HG02973 (cell line): ENCODE results near the gene TNKS1BP1.
"Not testable (repeated sequence)": the region's sequence is repeated elsewhere in the genome, so short reads cannot be mapped to it uniquely, and the experiment has no call there.

Experiments
- ATAC-seq: cut with Tn5 transposase; IDR thresholded peaks from one replicate; pipeline ENCODE4 v1.9.1; 2021; ENCODE audit warnings: moderate library complexity; ENCODE audit not compliant: unreplicated experiment

Gene TNKS1BP1

DNA sequence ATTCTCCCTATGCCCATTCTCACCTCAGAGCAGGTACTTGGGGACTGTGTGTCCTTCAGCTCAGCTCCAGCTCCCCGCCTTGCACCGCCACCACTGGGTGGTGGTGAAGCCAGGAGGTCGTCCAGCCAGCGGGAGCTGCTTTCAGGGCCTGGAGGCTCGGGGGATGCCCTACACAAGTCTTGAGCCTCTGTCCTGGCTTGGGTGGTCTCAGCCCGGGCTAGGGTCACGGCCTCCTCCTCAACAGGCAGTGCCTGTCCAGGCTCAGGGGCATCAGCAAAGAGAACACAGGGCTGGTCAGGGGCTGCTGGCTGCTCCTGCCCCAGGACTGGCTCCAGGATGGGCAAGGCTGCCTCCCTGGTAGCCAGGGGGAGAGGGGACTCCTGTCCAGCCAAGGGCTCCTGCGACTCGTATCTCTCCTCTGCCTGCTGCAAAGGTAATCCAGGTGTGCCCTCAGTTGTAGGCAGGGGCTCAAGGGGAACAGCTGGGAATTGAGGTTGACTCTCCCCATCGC lies 12.2 kb downstream of the TNKS1BP1 start:
- ATAC-seq = no peak

DNA sequence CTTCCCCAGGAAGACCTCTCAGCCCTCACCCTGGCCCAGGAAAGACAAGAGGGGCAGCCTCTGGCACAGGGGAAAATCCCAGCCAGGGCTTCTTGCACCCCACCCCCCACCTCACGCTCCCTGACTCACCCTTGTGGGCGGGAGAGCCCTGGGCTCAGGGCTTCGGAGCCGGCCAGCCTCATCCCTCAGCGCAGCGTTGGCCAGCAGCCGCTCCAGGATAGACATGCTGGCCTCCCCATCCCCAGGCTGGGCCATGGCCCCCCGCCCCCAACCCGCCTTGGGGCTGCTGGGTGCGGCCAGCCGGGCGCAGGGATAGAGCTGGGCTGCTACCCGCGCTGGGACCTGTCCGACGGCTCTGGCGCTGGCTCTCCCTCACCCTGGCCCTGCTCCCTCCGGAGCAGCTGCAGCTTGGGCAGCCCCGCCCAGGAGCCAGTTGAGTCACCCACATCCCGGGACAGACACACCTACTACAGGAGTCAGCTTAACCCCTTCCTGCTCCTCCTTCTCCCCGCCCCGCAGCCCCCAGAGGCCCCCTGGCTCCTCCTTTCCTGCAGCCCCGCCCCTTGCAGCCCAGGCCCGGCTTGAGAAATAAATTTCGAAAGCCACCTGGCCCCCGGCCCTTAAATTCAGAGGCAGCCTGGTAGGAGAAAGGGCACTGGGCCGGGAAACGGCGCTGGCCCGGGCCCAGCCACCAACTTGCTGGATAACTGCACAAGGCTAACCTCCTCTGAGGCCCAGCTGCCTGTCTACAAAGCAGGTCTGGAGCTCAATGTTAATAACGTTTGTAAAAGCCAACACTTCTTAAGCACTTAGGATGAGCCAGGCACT lies 13.4 kb downstream of the TNKS1BP1 start:
- ATAC-seq = peak; percentile 95

DNA sequence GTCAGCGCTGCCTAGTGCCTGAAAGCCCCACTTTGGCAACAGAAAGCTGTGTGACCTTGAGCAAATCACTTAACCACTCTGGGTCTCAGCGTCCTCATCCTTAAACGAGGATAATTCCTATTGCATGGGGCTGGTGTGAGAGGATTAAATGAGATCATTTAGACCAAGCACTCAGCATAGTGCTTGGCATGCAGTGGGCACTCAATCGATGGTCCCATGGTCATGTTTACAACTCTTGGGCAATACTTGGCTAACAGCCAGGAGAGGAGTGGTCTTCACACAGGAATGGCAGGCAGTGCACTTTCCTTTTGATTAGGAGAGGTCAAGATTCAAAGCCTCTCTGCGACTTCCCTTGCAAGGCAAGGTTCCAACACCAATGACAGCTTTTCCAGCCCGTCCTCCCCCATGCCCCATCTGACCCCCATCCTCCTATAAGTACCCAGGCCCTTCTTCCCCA lies 14.1 kb downstream of the TNKS1BP1 start:
- no peak for ATAC-seq

DNA sequence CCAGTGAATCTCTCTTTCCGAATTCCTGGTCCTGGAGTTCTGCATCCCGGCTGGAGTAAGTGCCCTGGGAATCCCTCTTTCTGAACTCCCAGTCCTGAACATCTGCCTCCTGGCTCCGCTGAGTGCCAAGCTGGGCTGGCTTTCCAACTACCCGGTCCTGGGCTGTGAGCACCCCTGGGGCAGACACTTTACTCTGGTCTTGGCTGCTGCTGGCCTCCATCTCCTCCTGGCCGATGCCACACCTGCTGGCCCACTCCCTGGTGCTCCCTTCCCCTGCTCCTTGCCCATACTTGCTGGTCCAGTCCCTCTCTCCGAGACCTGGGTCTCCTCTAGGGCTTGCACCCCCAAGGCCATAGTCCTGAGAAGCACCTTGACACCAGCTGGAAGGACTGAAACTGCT lies 14.7 kb downstream of the TNKS1BP1 start:
- no peak for ATAC-seq

DNA sequence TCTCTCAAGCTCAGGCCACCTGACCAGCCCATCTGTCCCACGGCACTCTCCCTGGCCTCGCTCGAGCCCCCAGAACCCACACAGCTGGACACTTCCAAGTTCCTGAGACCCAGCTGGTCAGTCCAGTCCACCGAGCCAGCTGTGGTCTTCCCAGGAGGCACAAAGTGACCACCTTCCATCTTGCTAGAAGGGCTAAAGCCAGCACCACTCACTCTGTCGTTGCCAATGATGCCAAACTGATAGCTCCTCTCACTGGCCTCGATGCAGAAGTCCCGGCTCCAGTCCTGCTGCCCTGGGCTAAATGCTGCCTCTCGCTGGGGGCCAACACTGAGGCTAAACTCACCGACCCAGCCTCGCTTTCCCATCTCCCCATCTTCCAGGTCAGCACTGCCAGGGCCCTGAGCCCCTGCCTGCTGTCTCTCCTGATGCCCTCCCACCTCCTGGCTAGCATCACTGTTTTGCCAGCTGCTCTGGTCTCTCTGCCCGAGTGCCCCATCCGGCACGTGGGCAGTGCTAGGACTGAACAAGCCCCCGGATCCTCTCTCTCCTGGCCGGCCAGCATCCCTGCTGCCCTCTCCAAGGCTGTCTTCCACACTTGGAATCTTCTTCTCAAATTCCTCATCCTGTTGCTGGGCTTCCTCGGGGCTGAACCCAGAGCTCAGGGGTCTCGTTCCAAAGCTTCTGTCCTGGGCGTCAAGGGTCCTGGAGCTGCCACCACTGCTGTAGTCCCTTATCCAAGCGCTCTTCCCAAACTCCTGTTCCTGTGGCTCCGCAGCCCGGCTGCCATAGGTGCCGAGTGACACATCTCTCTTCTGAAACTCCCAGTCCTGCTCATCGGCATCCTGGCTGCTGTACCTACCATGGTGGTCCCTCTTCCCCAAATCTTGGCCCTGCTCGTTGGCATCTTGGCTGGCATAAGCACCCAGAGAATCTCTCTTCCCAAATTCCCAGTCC lies 15.4 kb downstream of the TNKS1BP1 start:
- ATAC-seq = no peak

DNA sequence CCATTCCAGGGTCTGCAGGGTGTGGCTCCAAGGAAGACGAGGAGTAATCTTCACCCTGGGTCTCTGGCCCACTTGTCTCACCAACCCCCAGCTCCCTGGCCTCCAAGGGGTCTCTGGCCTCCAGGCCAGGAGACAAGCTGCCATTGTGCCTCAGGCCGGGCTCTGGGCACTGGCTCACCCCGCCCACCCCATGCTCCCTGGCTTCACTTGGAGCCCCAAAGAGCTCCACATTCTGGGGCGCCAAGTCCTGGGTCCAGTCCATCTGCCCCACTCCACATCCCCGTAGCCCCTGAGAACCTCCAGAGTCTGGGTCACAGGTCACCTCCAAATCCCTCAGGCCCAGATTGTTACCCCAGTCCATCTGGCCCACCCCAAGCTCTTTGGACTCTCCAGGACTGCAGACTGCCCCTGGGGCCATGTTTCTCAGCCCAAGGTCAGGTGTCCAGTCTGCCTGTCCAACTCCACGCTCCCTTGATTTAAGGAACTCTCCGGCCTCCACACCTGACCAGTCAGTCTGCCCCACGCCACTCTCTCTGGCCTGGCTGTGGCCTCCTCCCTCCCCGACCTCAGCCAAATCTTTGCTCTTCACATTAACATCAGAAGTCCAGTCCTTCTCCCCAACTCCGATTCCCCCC lies 16.2 kb downstream of the TNKS1BP1 start:
- no peak for ATAC-seq

DNA sequence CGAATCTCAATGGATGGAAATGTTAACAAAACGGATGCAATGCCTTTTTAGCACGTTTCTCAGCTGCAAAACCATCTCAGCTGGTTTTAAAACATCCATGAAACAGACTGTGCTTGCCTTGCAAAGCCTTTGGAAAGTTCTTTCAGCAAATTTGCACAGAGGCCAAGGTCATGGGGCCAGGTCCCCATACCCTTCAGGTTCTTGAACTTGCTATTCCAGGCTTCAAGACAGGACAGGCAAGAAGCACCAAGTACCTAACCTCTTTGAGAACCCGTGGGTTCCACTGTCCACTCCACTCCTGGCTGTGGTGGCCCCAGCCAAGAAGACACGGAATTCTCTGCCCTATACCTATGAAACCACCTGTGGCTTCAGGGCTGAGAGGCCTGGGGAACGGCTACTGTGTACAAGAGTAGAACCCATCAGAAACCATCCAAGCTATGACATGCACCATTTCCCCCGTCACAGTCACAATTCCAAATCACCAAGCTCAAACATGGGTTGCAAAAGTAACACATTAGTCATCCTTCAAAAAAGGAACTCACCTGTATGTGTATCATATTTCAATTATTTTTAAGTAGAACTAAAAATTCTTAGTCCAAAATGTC lies 17.0 kb downstream of the TNKS1BP1 start:
- no peak for ATAC-seq

DNA sequence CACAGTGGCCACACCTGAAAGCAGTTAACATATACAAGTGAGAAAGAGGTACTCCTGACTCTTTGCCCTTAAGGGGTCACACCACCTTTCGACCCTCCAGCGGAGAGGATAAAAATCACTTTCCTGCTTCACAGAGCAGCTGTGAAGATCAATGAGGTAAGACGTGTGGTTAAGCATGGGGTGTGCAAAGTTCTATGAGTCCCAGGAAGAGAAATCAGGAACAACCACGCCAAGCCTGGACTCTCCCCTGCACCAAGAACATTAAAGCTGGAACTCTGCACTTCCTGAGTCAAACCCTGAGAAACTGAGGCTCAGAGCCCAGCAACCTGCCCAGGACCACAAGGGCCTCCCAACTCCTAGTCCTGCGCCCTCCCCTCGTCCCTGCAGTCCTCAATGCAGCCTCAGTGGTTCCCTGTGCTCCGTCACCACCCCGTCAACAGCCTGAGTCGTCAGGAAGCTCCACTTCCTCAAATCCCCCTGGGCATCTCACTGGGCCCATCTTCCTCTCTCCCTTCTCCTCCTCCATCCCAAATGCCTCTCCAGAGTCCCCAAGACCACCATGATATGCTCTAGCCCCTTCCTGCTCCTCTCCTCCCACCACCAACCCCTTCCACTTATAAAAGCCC lies 17.7 kb downstream of the TNKS1BP1 start:
- ATAC-seq = no peak

DNA sequence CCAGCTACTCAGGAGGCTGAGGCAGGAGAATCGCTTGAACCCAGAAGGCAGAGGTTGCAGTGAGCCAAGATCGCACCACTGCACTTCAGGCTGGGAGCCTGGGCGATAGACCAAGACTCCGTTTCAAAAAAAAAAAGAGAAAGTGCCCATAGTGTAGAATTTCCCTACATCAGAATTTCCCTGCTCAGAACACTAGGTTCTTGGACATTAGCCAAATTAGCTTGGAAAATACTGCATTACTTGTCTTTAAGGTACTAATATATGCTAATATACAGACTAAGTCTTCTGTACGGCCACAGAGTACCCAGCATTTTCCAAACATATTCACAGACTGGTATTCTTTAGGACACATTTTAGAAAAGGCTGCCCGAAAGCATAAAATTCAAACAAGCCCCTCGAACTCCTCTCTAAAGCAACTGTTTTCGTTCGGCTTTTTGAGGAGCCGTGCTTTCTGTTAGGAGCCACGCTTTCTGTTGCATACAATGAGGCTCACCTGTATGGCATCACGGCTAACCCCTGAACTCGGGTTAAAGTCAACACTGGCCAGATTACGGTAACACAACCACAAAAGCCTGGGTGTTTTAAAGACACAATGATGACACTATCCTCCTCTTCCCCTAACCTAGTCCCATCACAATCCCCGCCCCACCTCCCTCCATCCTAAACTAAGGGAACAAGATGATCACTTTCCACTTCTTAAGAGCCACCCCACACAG lies 18.4 kb downstream of the TNKS1BP1 start:
- no peak for ATAC-seq

DNA sequence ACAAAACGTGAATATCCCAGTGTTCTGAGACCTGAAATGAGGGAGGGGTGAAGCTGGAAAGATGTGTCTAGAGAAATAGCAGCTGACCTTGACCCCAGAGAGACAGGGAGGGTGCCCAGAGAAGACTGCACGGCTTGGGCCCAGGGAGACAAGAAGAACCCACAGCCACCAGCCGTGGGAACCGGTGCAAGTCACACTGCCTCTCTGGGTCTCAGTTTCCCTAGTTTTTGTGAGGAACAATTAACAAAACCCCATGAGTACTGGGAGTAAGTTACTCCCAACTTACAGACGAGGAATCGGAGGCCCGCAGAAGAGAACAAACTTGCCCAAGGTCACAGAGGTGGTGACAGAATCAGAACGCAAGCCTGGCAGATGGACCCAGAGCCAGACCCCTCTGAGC lies 19.2 kb downstream of the TNKS1BP1 start:
- no peak for ATAC-seq

DNA sequence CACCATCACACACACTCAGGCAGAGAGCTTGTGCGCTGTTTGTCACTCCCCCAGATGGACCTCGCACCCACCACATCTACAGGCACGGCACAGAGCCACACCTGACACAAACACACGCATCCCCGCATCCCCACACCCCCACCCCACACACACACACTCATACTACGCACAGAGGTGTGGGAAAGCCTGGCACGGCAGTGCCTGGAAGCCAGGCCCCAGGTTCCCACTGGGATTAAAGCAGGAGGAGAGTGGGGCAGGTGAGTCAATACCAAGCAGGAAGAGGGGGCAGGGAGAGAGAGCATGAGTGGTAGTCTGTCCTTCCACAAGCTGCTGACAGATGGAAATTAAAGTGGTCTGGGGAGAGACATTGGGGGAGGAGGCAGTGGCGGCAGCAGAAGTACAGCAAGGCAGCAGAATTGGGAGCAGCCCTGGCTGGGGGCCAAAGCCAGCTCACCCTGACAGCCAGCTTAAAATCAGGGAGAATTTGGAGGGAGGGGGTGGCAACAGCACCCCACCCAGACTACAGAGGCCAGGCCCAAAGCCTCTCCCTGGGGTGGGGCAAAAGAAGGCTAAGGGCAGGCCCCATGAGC lies 20.7 kb downstream of the TNKS1BP1 start:
- ATAC-seq = no peak

DNA sequence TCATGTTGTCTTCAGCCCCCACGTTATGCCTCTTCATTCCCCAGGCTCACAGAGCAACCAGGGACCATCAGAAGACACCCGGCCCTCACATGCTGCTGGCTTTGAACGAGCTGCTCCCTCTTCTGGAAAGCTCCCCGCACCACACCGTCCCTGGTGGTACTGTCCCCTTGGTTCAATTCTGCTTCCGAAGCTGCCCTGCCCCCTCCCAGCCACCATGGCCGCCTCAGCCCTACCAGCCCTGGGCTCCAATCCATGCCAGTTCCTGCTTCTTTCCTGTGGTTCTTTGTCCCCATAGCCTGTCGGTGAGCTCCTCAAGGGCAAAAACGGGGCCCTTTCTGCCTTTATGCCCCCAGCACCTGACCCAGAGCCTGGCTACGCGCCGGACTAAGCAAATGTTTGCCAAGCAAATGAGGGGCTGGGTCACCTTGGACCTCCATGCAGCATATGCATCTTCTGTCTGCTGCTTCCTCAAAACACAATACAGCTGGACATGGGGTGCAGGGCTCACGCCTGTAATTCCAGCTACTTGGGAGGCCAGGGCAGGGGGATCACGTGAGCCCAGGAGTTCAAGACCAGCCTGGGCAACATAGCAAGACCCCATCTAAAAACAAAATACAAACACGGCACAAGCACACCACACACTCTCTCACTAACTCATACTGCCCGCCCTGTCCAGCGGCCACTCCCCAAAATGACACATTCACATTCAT lies 21.3 kb downstream of the TNKS1BP1 start:
- ATAC-seq = no peak

DNA sequence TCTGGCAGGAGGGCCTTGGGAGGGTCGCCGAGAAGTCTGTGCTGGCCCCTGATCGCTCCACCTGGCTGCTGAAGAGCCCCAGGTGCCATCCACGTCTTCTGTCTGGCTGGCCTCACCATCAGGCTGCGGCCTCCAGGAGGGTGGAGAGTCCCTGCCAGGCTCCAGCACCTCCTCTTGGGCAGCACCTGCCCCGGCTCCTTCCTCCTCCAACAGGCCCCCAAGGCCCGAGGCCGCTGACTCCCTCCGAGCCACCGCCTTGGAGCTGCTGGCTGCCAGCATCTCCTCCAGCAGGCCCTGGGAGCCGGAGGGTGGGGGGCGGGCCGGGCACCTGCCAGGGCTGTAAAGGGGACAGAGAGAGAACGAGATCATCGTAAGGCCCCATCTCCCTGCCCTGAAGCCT lies 22.3 kb downstream of the TNKS1BP1 start:
- no peak for ATAC-seq

DNA sequence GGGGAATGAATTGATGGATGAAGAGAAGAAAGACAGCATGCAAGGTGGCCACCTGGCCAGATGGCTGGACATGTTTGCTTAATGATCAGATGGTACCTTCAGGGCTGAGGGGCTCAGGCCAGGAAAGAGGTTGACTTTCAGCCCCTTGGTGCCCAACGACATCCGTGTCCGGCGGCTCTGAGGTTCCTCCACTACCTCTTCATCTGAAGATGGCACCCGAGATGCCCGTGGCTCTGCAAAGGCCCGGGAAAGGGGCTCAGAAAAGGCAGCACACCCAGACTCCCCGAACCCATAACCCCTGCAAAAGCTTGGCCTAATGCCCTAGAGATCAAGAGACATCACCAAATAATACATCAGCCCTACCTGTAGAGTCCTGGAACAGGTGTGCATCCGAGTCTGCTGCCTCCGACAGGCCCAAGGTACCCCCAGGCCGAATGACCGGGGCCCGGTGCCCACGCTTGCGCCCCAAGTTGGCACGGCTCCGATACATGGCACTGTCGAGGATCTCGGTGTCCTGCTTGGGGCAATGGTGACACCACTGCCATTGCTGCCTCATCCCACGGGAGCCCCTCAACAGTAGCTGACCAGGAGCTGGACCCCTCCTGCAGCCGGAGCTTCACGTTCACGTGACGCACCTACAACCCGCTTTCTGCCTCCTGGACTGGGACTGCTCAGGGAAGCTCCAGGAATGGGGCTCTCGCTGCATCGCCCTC lies 22.9 kb downstream of the TNKS1BP1 start:
- no peak for ATAC-seq

DNA sequence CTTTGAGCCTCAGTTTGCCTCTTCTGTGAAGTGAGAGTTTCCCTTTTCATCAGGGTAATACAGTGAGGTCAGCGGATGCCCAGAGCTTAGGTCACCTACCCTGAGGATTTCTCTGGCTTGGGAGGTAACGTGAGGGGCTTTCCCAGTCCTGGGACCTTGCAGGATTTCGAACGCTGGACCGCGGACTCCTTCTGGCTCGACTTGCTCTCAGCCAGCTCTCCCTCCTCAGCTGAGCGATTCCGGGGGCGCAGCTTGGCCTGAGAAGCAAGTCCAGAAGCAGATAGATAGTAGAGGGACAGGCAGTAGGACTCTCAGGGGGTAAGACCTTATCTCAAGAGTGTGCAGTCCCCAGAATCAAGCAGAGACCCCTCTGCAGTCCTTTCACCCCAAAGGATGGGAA lies 24.0 kb downstream of the TNKS1BP1 start:
- ATAC-seq = no peak

DNA sequence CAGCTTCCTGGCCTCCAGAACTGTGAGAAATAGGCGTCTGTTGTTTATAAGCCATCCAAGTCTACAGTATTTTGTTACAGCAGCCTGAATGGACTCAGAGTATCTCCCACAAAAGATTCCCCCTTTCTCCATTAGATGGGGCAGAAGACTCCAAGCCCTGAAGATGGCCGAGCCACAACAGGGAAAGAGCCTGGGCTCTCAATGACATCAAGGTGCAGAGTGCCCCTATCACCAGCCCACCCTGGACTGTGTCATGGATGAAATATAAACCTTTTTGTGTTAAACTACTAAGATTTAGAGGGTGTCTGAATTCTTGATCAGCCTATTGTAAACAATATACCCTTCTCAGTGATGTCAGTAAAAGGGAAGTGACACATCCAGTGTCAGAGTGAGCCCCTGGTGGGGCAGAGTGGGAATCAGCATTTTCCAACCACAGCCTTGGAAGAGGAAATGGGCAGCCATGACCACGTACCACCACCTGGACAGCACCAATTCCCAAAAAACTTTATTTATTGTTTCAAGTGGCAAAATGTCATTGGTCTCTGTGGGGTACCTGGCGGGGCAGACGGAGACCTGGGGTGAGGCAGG lies 25.5 kb downstream of the TNKS1BP1 start:
- no peak for ATAC-seq

DNA sequence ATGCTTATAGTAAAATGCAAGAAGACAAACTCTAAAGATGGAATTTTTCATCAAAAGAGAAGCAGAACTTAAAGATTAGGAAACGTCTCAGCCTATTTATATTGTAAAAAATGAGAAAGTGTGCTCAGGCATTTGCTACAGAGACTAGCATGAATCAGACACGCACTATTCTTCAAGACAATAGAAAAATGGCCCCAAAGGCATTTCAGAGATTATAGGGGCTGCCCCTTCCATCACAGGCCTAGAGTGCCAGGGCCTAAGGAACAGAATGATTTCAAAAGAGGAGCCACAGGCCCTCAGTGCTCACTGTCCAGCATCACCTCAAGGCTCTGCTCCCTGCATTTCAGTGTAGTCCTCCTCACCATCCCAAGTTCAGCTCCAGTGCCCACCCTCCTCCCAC lies 27.5 kb downstream of the TNKS1BP1 start:
- no peak for ATAC-seq

DNA sequence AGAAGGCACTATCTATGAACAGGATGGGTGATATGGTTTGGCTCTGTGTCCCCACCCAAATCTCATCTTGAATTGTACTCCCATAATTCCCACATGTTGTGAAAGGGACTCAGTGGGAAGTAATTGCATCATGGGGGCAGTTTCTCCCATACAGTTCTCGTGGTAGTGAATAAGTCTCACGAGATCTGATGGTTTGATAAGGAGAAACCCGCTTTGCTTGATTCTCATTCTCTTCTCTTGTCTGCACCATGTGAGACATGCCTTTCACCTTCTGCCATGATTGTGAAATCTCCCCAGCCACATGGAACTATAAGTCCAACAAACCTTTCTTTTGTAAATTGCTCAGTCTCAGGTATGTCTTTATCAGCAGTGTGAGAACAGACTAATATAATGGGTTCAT lies 28.5 kb downstream of the TNKS1BP1 start:
- ATAC-seq = not testable (repeated sequence)
